Kidney tubule cell (primary cell): ENCODE results near the gene ZCCHC9.

Experiments
- DNase-seq: peaks from one replicate; pipeline ENCODE4 v3.0.0-alpha.2; 2018; ENCODE audit warnings: low spot score

The ZCCHC9 gene

DNA sequence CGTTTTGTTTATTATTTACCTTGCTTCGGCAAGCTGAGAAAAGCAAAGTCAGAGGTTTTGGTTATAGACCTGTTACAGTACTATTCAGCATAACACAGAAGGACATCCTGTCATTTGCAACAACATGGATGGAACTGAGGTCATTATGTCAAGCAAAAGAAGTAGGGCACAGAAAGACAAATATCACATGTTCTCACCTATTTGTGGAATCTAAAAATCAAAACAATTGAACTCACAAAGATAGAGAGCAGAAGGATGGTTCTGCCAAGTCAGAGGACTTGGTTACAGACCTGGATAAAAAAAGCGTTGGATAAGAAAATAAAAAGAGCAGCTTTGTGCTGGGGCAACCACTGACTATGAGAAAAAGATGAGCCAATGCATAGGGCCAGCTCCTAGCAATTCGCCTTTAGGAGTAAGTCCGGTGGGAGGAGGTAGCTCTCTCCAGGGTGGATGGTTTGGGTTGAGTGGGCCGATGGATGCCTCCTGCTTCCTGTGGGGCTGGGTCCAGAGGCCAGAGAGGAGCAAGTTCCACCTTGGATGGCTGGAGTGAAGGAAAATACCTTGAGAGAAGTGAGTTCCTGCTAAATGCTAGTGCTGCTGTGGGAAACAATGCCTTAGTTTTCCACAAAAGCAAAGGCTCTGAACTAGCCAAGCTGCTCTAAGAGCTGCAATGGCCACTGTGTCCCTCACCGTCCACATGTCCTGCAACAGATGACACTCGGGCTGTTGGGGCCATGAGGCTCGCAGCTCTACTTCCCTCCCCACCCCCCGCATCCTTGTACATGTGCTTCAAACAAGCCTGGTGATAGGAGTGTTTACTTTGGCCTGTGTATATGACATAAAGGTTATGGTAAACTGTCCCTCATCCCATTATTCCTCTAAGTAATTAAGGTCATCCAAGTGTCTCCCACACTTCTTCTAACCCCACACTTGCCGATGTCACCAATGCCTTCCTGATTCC lies 54.2 kb downstream of the ZCCHC9 start:
- DNase-seq, result no peak

DNA sequence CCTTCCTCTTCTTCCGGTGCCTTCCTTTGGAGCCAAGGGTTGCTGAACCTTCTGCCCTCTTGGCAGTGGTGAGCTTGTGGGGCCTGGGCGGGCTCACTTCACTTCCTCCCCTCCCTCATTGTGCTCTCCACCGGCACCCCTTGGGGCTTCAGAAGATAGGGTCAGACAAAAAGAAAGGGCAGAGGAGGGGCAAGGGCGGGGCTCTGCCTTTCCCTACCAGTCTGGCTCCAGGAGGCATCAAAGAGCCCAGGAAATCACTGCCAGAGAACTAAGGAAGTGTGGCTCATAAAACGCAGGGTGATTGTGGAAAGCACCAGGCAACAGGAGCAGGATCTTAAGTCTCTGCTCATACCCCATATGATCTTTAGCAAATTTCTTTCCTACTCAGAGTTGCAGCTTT lies 57.7 kb downstream of the ZCCHC9 start:
- peak; percentile 37 for DNase-seq

DNA sequence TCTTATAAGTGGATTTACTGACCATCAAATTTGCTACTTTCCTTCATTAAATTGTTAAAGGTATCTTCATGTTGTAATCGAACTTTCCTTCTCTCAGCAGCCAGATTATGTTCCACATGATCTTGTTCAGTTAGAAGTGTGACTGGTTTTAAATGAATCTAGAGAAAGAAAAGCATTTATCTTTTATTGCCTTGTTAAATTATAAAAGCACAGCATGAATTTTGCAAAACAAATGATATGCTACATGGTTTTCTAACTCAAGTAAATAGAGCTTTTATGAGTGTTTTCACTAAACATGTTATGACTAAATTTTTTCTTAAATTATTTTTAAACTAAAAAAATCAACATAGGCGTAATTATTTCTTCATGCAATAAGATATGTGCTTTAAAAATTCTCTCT lies 58.5 kb downstream of the ZCCHC9 start:
- no peak for DNase-seq

DNA sequence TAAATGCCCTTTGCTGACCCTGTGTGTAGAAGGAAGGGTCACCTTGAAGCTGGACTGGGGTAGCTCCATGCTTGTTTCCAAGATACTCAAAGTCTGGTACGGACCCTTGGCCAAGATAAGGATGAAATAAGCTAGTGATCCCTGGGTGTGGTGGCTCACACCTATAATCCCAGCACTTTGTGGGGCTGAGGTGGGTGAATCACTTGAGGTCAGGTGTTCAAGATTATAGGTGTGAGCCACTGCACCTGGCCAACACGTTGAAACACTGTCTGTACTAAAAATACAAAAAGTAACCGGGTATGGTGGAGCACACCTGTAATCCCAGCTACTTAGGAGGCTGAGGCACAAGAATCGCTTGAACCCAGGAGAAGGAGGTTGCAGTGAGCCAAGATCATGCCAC lies 59.3 kb downstream of the ZCCHC9 start:
- no peak for DNase-seq

DNA sequence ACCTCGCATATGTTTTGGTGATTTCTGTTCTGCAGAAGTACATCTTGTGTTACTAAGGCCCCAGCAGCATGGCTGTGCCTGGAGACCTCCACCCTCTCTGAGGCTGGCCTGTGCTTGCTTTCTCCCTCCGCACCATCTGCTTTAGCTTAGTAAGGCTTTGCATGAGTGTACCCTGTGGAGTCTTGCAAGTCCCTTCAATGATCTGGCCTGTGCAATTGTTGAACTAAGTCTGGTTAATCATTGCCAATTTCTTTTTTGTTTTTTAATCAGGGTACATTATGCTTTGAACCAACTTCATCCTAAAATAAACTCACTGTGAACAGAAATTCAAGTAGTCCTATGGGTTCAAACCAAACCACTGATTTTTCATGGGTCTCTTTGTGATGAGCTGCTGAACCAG lies 60.2 kb downstream of the ZCCHC9 start:
- peak; percentile 25 for DNase-seq
